A549 (cell line): ENCODE data around the gene TOB1. TPM values are rescaled to one million over a fixed set of nuclear protein-coding genes. Genes with fewer than 3 reads are reported as not detected.
A peak's percentile ranks its signal among the peaks of the same experiment; 100 is the strongest.

ENCODE experiments used
- ATAC-seq, 2 experiments: fragments of 200-7000 bp in 1 of 2; fragments of >200 bp in 1 of 2; cut with Nextera tagmentation in 1 of 2; cut with Tn5 transposase in 1 of 2; 3 replicates each; pipeline versions ENCODE4 v1.8.0 to v1.9.1; 2018 to 2020; ENCODE audit warnings: mild to moderate bottlenecking in 1 of 2, moderate library complexity in 1 of 2
- CTCF ChIA-PET: fragments of 300-600 bp; sonication (Branson Sonifier 250); formaldehyde crosslinking; extraction: SDS; loops from one replicate; lab custom pipeline; 2021; ENCODE audit warnings: antibody characterized with exemption, inconsistent platforms; lab: Yijun Ruan, JAX
- POLR2A ChIA-PET: fragments of 350-600 bp; formaldehyde crosslinking; extraction: SDS; loops from one replicate; lab custom pipeline; 2021; ENCODE audit warnings: antibody characterized with exemption, inconsistent platforms; lab: Yijun Ruan, JAX
- DNase-seq, 2 experiments: peaks; one replicate each; pipeline versions ENCODE4 v3.0.0 to v3.0.0-alpha.2; 2011 to 2016; ENCODE audit warnings: low read depth in 1 of 2, low spot score in 1 of 2
- FAIRE-seq: peaks from 2 replicates; lab custom pipeline; 2011; peaks lifted over from hg19 to GRCh38; lab: Jason Lieb, UNC
- H3K27ac ChIP-seq, 2 experiments: fragments of >200 bp; sonication (Bioruptor Twin); formaldehyde crosslinking; 3 replicates each; pipeline ENCODE4 v1.5.1; 2016 to 2017
- H3K4me1 ChIP-seq: fragments of >200 bp; sonication (Bioruptor Twin); formaldehyde crosslinking; 3 replicates; pipeline ENCODE4 v1.6.1; 2016
- H3K4me2 ChIP-seq: fragments of >200 bp; sonication (Bioruptor Twin); formaldehyde crosslinking; 3 replicates; pipeline ENCODE4 v1.6.1; 2016
- H3K4me3 ChIP-seq: fragments of >200 bp; sonication (Bioruptor Twin); formaldehyde crosslinking; 3 replicates; pipeline ENCODE4 v1.5.1; 2016
- H3K9me3 ChIP-seq: fragments of >200 bp; sonication (Bioruptor Twin); formaldehyde crosslinking; 3 replicates; pipeline ENCODE4 v1.6.1; 2016
- BHLHE40 ChIP-seq: IDR thresholded peaks from 2 replicates; pipeline ENCODE4 v1.6.1; 2012; ENCODE audit warnings: low read depth, low read length, inconsistent platforms
- CBX2 ChIP-seq: fragments of 200-600 bp; sonication (generic); IDR thresholded peaks from 2 replicates; pipeline ENCODE4 v1.6.1; 2016; ENCODE audit warnings: low read depth, mild to moderate bottlenecking, borderline replicate concordance
- CEBPB ChIP-seq, 2 experiments: fragments of >200 bp in 1 of 2; sonication (Bioruptor Twin) in 1 of 2; formaldehyde crosslinking in 1 of 2; IDR thresholded peaks; 2 replicates each; pipeline ENCODE4 v1.6.1; 2012 to 2016
- CHD2 ChIP-seq: fragments of 150-350 bp; IDR thresholded peaks from 2 replicates; pipeline ENCODE4 v1.6.1; 2014; ENCODE audit warnings: low read length; ENCODE audit not compliant: partially characterized antibody
- EHF ChIP-seq: fragments of 250-450 bp; sonication (Bioruptor Pico); IDR thresholded peaks from 2 replicates; pipeline ENCODE4 v1.5.0; 2020; ENCODE audit warnings: mild to moderate bottlenecking
- EHMT2 ChIP-seq: fragments of 200-600 bp; sonication (generic); IDR thresholded peaks from 2 replicates; pipeline ENCODE4 v1.6.1; 2016; ENCODE audit warnings: antibody characterized with exemption, low read depth, mild to moderate bottlenecking, moderate library complexity
- EP300 ChIP-seq, 2 experiments: fragments of >200 bp; sonication (Bioruptor Twin); formaldehyde crosslinking; IDR thresholded peaks; 2 replicates in 1 of 2; 3 replicates in 1 of 2; pipeline ENCODE4 v1.6.1; 2016 to 2017
- ESRRA ChIP-seq: fragments of 150-350 bp; IDR thresholded peaks from 2 replicates; pipeline ENCODE4 v1.6.1; 2014; ENCODE audit warnings: mild to moderate bottlenecking, low read length, borderline replicate concordance
- FOSB ChIP-seq: fragments of 250-450 bp; sonication (Bioruptor Pico); IDR thresholded peaks from 2 replicates; pipeline ENCODE4 v1.5.0; 2020; ENCODE audit warnings: mild to moderate bottlenecking, moderate library complexity
- FOSL2 ChIP-seq, 2 experiments: fragments of 450-650 bp in 1 of 2; fragments of >200 bp in 1 of 2; sonication (Bioruptor Twin) in 1 of 2; formaldehyde crosslinking; IDR thresholded peaks; 2 replicates each; pipeline versions ENCODE4 v1.5.0 to v1.6.1; 2016 to 2020; ENCODE audit warnings: mild to moderate bottlenecking in 1 of 2, moderate library complexity in 1 of 2
- HEYL ChIP-seq: fragments of 250-450 bp; sonication (Bioruptor Pico); IDR thresholded peaks from 2 replicates; pipeline ENCODE4 v1.8.0; 2021; ENCODE audit warnings: mild to moderate bottlenecking, moderate library complexity
- HOXB13 ChIP-seq: fragments of 250-450 bp; sonication (Bioruptor Pico); IDR thresholded peaks from 2 replicates; pipeline ENCODE4 v1.5.0; 2020; ENCODE audit warnings: low read depth, mild to moderate bottlenecking, moderate library complexity
- HOXB5 ChIP-seq: fragments of 250-450 bp; sonication (Bioruptor Pico); IDR thresholded peaks from 2 replicates; pipeline ENCODE4 v1.5.0; 2020; ENCODE audit warnings: mild to moderate bottlenecking, moderate library complexity
- KDM1A ChIP-seq: fragments of 200-600 bp; sonication (generic); IDR thresholded peaks from 2 replicates; pipeline ENCODE4 v1.6.1; 2016; ENCODE audit warnings: low read depth, mild to moderate bottlenecking
- MAFK ChIP-seq: fragments of 450-650 bp; IDR thresholded peaks from 2 replicates; pipeline ENCODE4 v1.6.1; 2014; ENCODE audit not compliant: partially characterized antibody
- MYC ChIP-seq: IDR thresholded peaks from 2 replicates; pipeline ENCODE4 v1.6.1; 2012; ENCODE audit warnings: mild to moderate bottlenecking, inconsistent platforms, low read length, improper control_type of control experiment, borderline replicate concordance
- NFE2L2 ChIP-seq: fragments of 150-350 bp; conservative IDR thresholded peaks from 2 replicates; pipeline ENCODE4 v1.6.1; 2014; ENCODE audit warnings: low read length
- NR3C1 ChIP-seq: fragments of >200 bp; sonication (Bioruptor Twin); formaldehyde crosslinking; IDR thresholded peaks from 3 replicates; pipeline ENCODE4 v1.6.1; 2017
- POLR2A ChIP-seq: IDR thresholded peaks from 2 replicates; pipeline ENCODE4 v1.6.1; 2012; ENCODE audit warnings: mild to moderate bottlenecking, low read length
- RFX5 ChIP-seq: fragments of 450-650 bp; IDR thresholded peaks from 2 replicates; pipeline ENCODE4 v1.7.1; 2014; ENCODE audit warnings: antibody characterized with exemption, mild to moderate bottlenecking, moderate library complexity
- RNF2 ChIP-seq: fragments of 200-600 bp; sonication (generic); IDR thresholded peaks from 2 replicates; pipeline ENCODE4 v1.6.1; 2016; ENCODE audit warnings: low read depth, mild to moderate bottlenecking, antibody characterized with exemption, moderate library complexity, borderline replicate concordance
- SMC3 ChIP-seq: fragments of >200 bp; sonication (Bioruptor Twin); formaldehyde crosslinking; IDR thresholded peaks from 3 replicates; pipeline ENCODE4 v1.6.1; 2018; ENCODE audit warnings: inconsistent platforms
- SREBF2 ChIP-seq: fragments of 450-650 bp; IDR thresholded peaks from 2 replicates; pipeline ENCODE4 v1.6.1; 2014; ENCODE audit warnings: mild to moderate bottlenecking, moderate library complexity
- TP53 ChIP-seq: fragments of 250-450 bp; sonication (Bioruptor Pico); IDR thresholded peaks from 2 replicates; pipeline ENCODE4 v1.5.0; 2021; ENCODE audit warnings: mild to moderate bottlenecking, moderate library complexity
- ZC3H11A ChIP-seq: fragments of 450-650 bp; IDR thresholded peaks from 2 replicates; pipeline ENCODE4 v1.6.1; 2014; ENCODE audit warnings: antibody characterized with exemption, mild to moderate bottlenecking
- ZFP36 ChIP-seq: fragments of 450-650 bp; IDR thresholded peaks from 2 replicates; pipeline ENCODE4 v1.6.1; 2014; ENCODE audit warnings: borderline replicate concordance; ENCODE audit not compliant: partially characterized antibody
- ZNF302 ChIP-seq: fragments of 250-450 bp; sonication (Bioruptor Pico); IDR thresholded peaks from 2 replicates; pipeline ENCODE4 v1.9.0; 2021; ENCODE audit warnings: inconsistent platforms, mild to moderate bottlenecking, moderate library complexity
- WGBS: methylation state at CpG from one replicate; pipeline ENCODE4 v1.1.6; 2017; ENCODE audit errors: missing lambda C conversion rate; 5-methylcytosine and 5-hydroxymethylcytosine counted together
- polyA plus RNA-seq, 4 experiments: library from polyadenylated mRNA; depleted of rRNA in 3 of 4; stranded (reverse); fragments of >200 nt; fragmentation: RNase III in 1 of 4; extraction: RNeasy Plus Mini Kit Qiagen cat#74134 plus additional on column Dnase treatment in 1 of 4; gene quantifications; 2 replicates in 3 of 4; 3 replicates in 1 of 4; pipeline ENCODE4 v1.2.3, GENCODE V29; 2011 to 2017
- TF ChIP-seq, protein P1 (sequence below): fragments of >200 bp; sonication (Bioruptor Twin); formaldehyde crosslinking; IDR thresholded peaks from 3 replicates; pipeline ENCODE4 v1.5.1; 2016
- TF ChIP-seq, protein P2 (sequence below): IDR thresholded peaks from 2 replicates; pipeline ENCODE4 v1.6.1; 2012
- TF ChIP-seq, protein P3 (sequence below): fragments of 200-600 bp; sonication (generic); IDR thresholded peaks from 2 replicates; pipeline ENCODE4 v1.6.1; 2016; ENCODE audit warnings: antibody characterized with exemption, mild to moderate bottlenecking, moderate library complexity
- TF ChIP-seq, protein P4 (sequence below): fragments of 250-450 bp; sonication (Bioruptor Pico); IDR thresholded peaks from 2 replicates; pipeline ENCODE4 v1.5.0; 2020; ENCODE audit warnings: low read depth, mild to moderate bottlenecking, moderate library complexity
- TF ChIP-seq, protein P5 (sequence below): fragments of 250-450 bp; sonication (Bioruptor Pico); IDR thresholded peaks from 2 replicates; pipeline ENCODE4 v1.5.0; 2021; ENCODE audit warnings: mild to moderate bottlenecking, moderate library complexity, borderline replicate concordance
- TF ChIP-seq, protein P6 (sequence below): IDR thresholded peaks from 2 replicates; pipeline ENCODE4 v1.6.1; 2012

TOB1 gene
- polyA plus RNA-seq, 2 of the 4 experiments (the other 2 are of a cell fraction) = 111 to 133 TPM

DNA sequence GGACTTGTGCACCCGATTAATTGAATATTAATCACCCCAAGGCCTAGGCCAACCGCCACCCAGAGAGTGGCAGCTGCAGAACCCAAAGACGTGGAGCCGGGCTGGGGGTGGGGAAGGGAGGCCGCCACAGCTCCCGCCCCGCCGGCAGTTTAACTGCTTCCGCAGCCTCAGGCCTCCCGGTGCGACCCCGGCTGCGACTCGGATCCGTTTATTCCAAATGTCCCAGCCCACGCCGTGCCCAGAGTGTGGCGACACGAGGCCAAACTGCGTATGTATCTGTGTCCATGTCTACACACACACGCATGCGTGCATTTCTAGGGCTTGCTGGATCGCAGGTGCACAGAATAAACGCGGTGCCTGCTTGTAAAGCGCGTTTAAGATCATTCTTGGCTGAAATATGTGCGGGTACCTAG lies 802 bp upstream of the TOB1 start:
- Histone ChIP-seq H3K9me3 (no peaks in the 10 kb centered on the region), H3K4me1 (peaks cover 28% of the 10 kb centered on the region), H3K27ac (peak overlapping the region; percentile 94 to 98), H3K4me3 (peak overlapping the region; percentile 92), H3K4me2 (peak overlapping the region; percentile 80)
- CTCF ChIA-PET = interaction anchor here (0.6 to 31.4 kb wide), 12 partner anchors 12 to 286 kb away, joined by 3 to 1502 read pairs (median 4); no protein-coding TSS in a partner anchor
- WGBS = 3% methylated on average over 22 of the region's 28 CpGs
- FAIRE-seq = no peak
- DNase-seq = no peak
- POLR2A ChIA-PET = interaction anchor here (0.5 to 9.4 kb wide), 40 partner anchors 9 to 689 kb away, joined by 3 to 648 read pairs (median 8); partner anchors contain the start of genes ANKRD40, LUC7L3, NME1 and NME2
- ATAC-seq = peak; percentile 55 to 61
- no peak for TF ChIP-seq EP300 (IDR thresholded peaks at IDR 0.05)
- TF ChIP-seq RFX5 = no peak
- 0 out of 2 replicates have a peak, but pooled peaks have one; percentile 72 for TF ChIP-seq HOXB13 (CRISPR knock-in tag)
- no peak for TF ChIP-seq MAFK
- no peak for TF ChIP-seq NFE2L2
- TF ChIP-seq, protein P1, sequence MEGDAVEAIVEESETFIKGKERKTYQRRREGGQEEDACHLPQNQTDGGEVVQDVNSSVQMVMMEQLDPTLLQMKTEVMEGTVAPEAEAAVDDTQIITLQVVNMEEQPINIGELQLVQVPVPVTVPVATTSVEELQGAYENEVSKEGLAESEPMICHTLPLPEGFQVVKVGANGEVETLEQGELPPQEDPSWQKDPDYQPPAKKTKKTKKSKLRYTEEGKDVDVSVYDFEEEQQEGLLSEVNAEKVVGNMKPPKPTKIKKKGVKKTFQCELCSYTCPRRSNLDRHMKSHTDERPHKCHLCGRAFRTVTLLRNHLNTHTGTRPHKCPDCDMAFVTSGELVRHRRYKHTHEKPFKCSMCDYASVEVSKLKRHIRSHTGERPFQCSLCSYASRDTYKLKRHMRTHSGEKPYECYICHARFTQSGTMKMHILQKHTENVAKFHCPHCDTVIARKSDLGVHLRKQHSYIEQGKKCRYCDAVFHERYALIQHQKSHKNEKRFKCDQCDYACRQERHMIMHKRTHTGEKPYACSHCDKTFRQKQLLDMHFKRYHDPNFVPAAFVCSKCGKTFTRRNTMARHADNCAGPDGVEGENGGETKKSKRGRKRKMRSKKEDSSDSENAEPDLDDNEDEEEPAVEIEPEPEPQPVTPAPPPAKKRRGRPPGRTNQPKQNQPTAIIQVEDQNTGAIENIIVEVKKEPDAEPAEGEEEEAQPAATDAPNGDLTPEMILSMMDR = no peak
- TF ChIP-seq EHMT2 = no peak
- TF ChIP-seq NR3C1 = no peak
- TF ChIP-seq ZNF302 (CRISPR knock-in tag) = no peak
- no peak for TF ChIP-seq ZFP36
- no peak for TF ChIP-seq CBX2
- no peak for TF ChIP-seq FOSL2 (IDR thresholded peaks at IDR 0.05)
- no peak; the same call in 1 of the 2 replicates for TF ChIP-seq FOSL2 (CRISPR knock-in tag; IDR thresholded peaks at IDR 0.05)
- TF ChIP-seq ESRRA = no peak
- TF ChIP-seq POLR2A = peak; percentile 61
- TF ChIP-seq RNF2 = no peak
- TF ChIP-seq ZC3H11A = no peak
- TF ChIP-seq TP53 (CRISPR knock-in tag) = peak; percentile 94; the same call in 1 of the 2 replicates
- TF ChIP-seq SREBF2 = no peak
- TF ChIP-seq, protein P2, sequence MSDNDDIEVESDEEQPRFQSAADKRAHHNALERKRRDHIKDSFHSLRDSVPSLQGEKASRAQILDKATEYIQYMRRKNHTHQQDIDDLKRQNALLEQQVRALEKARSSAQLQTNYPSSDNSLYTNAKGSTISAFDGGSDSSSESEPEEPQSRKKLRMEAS = peak; percentile 66
- TF ChIP-seq, protein P3, sequence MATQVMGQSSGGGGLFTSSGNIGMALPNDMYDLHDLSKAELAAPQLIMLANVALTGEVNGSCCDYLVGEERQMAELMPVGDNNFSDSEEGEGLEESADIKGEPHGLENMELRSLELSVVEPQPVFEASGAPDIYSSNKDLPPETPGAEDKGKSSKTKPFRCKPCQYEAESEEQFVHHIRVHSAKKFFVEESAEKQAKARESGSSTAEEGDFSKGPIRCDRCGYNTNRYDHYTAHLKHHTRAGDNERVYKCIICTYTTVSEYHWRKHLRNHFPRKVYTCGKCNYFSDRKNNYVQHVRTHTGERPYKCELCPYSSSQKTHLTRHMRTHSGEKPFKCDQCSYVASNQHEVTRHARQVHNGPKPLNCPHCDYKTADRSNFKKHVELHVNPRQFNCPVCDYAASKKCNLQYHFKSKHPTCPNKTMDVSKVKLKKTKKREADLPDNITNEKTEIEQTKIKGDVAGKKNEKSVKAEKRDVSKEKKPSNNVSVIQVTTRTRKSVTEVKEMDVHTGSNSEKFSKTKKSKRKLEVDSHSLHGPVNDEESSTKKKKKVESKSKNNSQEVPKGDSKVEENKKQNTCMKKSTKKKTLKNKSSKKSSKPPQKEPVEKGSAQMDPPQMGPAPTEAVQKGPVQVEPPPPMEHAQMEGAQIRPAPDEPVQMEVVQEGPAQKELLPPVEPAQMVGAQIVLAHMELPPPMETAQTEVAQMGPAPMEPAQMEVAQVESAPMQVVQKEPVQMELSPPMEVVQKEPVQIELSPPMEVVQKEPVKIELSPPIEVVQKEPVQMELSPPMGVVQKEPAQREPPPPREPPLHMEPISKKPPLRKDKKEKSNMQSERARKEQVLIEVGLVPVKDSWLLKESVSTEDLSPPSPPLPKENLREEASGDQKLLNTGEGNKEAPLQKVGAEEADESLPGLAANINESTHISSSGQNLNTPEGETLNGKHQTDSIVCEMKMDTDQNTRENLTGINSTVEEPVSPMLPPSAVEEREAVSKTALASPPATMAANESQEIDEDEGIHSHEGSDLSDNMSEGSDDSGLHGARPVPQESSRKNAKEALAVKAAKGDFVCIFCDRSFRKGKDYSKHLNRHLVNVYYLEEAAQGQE = no peak; the same call in 1 of the 2 replicates
- TF ChIP-seq HOXB5 = no peak
- TF ChIP-seq HEYL (CRISPR knock-in tag) = peak; percentile 28; the same call in 1 of the 2 replicates
- TF ChIP-seq CEBPB (IDR thresholded peaks at IDR 0.05) = no peak
- no peak for TF ChIP-seq BHLHE40
- no peak for TF ChIP-seq EHF
- TF ChIP-seq, protein P4, sequence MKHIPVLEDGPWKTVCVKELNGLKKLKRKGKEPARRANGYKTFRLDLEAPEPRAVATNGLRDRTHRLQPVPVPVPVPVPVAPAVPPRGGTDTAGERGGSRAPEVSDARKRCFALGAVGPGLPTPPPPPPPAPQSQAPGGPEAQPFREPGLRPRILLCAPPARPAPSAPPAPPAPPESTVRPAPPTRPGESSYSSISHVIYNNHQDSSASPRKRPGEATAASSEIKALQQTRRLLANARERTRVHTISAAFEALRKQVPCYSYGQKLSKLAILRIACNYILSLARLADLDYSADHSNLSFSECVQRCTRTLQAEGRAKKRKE (CRISPR knock-in tag) = no peak
- TF ChIP-seq MYC = peak; percentile 40
- no peak for TF ChIP-seq SMC3
- no peak; the same call in 1 of the 2 replicates for TF ChIP-seq FOSB (CRISPR knock-in tag)
- TF ChIP-seq CHD2 = no peak
- TF ChIP-seq, protein P5, sequence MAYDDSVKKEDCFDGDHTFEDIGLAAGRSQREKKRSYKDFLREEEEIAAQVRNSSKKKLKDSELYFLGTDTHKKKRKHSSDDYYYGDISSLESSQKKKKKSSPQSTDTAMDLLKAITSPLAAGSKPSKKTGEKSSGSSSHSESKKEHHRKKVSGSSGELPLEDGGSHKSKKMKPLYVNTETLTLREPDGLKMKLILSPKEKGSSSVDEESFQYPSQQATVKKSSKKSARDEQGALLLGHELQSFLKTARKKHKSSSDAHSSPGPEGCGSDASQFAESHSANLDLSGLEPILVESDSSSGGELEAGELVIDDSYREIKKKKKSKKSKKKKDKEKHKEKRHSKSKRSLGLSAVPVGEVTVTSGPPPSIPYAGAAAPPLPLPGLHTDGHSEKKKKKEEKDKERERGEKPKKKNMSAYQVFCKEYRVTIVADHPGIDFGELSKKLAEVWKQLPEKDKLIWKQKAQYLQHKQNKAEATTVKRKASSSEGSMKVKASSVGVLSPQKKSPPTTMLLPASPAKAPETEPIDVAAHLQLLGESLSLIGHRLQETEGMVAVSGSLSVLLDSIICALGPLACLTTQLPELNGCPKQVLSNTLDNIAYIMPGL (CRISPR knock-in tag) = peak; percentile 80; the same call in 1 of the 2 replicates
- no peak for TF ChIP-seq KDM1A
- TF ChIP-seq, protein P6, sequence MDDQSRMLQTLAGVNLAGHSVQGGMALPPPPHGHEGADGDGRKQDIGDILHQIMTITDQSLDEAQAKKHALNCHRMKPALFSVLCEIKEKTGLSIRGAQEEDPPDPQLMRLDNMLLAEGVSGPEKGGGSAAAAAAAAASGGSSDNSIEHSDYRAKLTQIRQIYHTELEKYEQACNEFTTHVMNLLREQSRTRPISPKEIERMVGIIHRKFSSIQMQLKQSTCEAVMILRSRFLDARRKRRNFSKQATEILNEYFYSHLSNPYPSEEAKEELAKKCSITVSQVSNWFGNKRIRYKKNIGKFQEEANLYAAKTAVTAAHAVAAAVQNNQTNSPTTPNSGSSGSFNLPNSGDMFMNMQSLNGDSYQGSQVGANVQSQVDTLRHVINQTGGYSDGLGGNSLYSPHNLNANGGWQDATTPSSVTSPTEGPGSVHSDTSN = no peak
